Suprapubic skin (tissue), 4 donors: Measurements from ENCODE around the gene HAUS8.

Experiments
- CTCF ChIP-seq, 2 donors: fragments of 200-600 bp in 1 of 2; fragments of 450-650 bp in 1 of 2; sonication (generic) in 1 of 2; IDR thresholded peaks; one replicate each; pipeline ENCODE4 v1.5.1; 2016 to 2019; ENCODE audit warnings: antibody characterized with exemption in 2 of 2, mild to moderate bottlenecking in 1 of 2, moderate library complexity in 1 of 2
- POLR2A ChIP-seq, 2 donors: fragments of 450-650 bp; IDR thresholded peaks; one replicate each; pipeline ENCODE4 v1.6.1; 2017; ENCODE audit warnings: antibody characterized with exemption in 2 of 2, mild to moderate bottlenecking in 2 of 2, moderate library complexity in 2 of 2
- POLR2AphosphoS5 ChIP-seq, 3 donors: sonication (generic); formaldehyde crosslinking; IDR thresholded peaks; one replicate each; pipeline ENCODE4 v1.6.1; 2017; ENCODE audit warnings: antibody characterized with exemption in 3 of 3

- TF ChIP-seq CTCF (IDR thresholded peaks at IDR 0.05) (no peak), POLR2AphosphoS5 (IDR thresholded peaks at IDR 0.05) (no peak), POLR2A (IDR thresholded peaks at IDR 0.05) (no peak)
Measured at GRCh38 chr19:17021793-17022590, 53.3 kb downstream of the HAUS8 start.
